ENCODE results near the gene H2BK1.

The H2BK1 gene

GRCh38 chr7:151210087-151210854 lies at the start of gene H2BK1:
Gene H2BK1 (minus strand): TSS chr7:151210488. CDS start chr7:151210318, 170 bp downstream.
- DNase-seq (ENCODE audit: low read depth in 3 of 3): no peak

DNA sequence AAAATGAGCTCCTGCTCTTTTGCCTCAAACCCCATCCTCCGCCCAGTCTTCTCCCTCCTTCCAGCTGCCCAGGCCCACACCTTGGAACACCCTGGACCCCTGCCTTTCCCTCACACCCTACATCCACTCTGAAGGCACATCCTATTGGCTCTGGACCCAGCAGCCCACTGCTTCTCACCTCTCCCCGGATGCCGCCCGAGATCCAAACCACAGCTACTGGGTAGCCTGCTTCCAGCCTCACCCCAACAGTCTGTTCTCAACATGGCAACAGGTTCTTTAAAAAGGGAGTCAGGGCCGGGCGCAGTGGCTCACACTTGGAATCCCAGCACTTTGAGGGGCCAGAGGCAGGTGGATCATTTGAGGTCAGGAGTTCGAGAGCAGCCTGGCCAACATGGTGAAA lies 47.7 kb upstream of the H2BK1 start:
- no peak for DNase-seq (ENCODE audit: low read depth in 3 of 3)

DNA sequence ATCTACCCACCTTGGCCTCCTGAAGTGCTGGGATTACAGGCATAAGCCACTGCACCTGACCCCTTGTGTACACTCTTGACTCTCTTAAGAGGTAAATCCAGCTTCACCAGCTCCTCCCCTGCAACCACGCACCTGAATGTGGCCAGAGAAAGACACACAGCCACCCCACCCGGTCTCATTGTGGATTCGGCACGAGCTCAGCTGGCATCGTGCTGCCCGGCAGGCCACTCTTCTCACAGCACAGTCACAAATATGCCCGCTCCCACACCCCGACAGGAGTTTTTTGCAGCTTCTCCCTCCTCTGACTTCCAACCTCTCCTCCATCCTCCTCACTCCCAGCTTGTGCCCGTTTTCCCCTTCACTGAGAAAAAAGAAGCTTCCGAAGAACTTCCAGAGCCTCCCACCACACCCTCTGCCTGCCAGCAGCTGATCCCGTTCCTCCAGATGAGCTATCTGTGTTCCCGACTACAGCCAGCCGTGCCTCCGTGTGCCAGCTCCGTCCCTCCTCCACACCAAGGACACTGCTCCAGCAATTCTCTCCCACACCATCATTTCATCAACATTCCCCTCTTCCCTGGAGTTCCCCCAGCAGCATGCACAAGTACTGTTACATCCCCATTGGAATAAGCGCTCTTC lies 46.2 kb upstream of the H2BK1 start:
- DNase-seq (ENCODE audit: low read depth in 3 of 3): no peak

DNA sequence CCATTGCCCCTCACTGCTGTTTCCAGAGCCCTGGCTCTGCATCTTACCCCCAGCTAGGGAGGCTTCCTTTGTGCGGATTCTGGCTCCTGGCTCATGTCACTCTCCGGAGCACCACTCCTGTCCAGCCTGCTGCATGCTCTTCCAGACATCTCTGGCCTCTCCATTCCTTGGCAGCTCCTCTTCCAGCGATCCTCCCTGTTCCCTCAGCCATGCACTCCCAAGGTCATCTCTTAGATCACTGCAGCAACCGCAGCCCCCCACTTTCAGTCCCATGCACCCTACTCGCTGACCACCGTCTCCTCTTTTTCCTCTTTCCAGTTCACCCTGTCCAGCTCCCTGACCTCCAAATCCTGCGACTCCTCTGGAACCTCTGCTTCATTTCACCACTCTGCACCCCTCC lies 45.1 kb upstream of the H2BK1 start:
- no peak for DNase-seq (ENCODE audit: low read depth in 3 of 3)

- DNase-seq (ENCODE audit: low read depth in 3 of 3): no peak
Observed at GRCh38 chr7:151254851-151255250, 44.6 kb upstream of the H2BK1 start.

GRCh38 chr7:151254316-151254715 lies 44.0 kb upstream of the H2BK1 start:
- no peak for DNase-seq (ENCODE audit: low read depth in 3 of 3)

DNA sequence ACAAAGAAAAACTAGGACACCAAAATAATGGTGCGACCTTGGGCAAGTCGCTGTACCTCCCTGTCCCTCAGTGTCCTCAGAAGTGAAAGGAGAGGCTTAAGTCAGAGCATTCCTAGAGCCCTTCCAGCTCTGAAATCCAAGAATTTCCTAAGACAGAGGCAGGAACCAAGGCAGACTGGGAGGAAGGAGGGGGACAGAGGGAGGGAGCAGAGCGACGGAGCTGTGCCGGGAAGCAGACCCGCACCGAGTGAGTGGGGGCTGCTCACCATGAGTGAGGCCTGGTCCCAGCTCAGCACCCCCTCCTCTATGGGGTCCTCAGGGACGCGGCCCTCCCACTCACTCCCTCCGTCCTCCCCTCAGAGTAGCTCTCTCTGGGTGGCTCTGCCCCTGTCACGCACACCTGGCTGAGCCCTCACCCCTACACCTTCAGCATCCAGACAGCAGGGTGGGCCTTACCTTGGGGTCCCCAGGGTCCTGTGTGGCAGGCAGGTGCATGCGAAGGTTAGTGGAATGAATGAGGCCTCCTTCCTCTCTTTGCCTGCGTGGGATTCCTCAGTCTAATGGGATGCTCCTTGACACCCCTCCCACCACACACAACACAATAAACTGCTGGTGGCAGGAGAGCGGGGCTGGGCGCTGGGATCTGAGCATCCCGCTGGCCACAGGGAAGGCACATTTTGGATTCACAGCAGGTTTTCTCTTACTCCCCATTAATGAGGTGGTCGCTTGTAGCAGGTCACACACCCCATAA lies 42.8 kb upstream of the H2BK1 start:
- no peak for DNase-seq (ENCODE audit: low read depth in 3 of 3)

DNA sequence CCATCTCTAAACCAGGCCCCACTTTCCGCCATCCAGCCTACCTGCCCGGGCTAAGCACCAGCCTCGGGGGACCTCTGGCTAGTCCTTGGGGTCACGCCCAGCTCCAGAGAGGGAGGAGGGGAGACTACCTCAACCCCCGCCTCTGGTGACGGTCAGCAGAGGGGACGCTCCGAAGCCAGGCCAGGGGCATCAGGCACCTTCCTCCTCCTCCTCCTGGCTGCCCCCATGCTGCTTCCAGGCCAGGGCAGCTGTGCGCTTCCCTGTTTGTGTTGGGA lies 42.2 kb upstream of the H2BK1 start:
- no peak for DNase-seq (ENCODE audit: low read depth in 3 of 3)

DNA sequence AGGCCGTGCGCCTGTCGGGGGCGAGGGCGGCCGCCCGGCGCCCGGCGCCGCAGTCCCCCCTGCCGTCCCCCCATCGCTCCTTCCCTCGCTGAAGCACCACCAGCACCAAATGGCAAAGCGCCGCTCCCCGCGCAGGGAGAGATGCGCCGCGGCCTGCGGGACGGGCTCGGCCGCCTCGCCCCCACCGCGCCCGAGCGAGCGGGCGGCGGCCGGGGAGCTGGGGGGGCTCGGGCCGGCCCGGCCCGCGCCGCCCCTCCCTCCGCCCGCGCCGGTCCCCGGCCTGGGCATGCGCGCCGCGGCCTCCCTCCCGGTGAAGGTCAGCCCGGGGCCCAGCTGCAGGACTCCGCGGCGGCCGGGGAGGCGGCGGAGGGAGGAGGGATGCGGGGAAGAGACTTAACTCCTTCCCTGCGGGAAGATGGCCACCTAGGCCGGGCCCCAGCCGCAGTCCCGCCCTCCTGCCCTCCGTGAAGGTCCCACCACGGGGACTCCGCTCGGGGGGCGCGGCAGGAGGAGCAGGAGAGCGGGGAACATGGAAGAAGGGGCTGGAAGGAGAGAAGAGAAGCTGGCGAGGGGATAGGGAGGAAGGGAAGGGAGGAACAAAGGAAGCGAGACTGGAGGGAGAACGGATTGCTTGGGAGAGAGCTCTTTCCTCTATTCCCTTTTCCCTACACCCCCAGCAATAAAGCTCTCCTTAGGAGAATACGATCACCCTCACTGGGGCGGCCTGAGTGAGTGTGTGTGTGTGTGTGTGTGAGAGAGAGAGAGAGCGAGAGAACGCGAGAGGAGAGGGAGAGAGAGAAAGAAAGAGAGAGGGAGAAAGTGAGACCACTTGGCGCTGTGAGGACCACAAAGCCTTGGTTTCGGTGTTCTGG lies 41.6 kb upstream of the H2BK1 start:
- no peak for DNase-seq (ENCODE audit: low read depth in 3 of 3)

GRCh38 chr7:151251328-151251688 lies 41.0 kb upstream of the H2BK1 start:
- no peak for DNase-seq (ENCODE audit: low read depth in 3 of 3)

- no peak for DNase-seq (ENCODE audit: low read depth in 3 of 3)
Observed at GRCh38 chr7:151250181-151251132, 40.2 kb upstream of the H2BK1 start.

- DNase-seq (ENCODE audit: low read depth in 3 of 3): no peak
Observed at GRCh38 chr7:151249732-151250072, 39.4 kb upstream of the H2BK1 start.

DNA sequence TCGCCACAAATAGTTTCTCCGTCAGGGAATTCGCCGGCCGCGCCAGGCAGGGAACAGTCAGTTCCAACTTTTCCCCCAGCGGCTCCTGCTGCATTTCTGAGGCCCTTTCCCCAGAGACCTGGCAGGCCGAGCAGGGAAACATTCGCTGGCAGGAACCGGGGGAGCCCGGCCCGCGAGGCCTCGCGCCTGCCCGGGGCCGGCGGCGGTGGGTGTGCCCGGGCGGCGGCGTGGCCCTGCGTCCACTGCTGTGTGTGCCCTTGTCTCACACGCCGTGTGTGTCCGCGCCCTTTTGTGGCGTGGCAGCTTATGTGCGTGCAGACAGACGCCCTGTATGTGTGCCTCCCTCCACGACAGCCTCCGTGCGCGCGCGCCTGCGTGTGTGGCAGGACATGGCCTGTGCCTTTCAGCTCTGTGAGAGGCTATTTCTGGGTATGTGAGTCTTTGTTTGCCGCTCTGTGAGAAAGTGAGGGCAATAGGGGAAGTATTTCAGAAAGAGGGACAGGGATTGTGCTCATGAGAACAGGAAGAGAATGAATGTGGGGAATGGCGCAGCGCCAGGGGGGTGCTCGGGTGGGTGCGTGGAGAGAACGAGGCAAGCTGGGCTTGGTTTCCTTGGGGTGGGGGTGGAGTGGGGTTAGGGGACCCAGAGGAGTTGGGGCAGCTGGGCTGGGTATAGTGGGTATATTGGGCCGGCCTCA lies 38.9 kb upstream of the H2BK1 start:
- no peak for DNase-seq (ENCODE audit: low read depth in 3 of 3)

DNA sequence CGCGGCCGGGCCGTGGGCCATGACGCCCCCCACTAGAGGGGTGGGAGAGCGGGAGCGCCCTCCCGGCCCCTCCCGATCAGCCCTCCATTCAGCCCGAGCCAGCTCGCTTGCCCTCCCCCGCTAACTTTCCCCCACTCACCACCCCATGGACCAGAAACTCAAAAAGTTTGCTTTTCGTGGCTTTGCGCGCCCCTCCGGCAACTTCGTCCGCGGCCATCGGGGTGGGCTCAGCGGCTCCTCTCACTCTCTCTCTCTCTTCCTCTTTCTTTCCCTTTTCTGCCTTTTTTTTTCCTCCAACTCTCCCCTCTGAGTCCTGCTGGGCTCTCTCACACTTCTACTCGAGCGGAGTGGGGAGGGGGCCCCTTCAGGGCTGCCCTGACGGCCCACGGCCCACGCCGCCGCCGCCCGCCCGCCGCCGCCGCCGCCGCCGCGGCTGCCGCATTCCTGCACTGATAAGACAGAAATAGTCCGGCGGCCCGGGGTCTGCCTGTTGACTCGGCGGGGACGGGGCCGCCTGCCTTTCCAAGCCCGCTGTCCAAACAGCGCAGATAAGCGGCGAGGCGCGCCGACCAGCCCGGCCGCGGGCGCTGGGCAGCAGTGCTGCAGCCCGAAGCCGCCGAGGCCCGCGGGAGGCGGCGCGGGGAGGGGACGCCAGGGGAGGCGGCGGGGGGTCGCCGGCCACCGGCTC lies 38.2 kb upstream of the H2BK1 start, which contains the start of gene SMARCD3:
TSS of gene SMARCD3 (minus strand) at position 349 of the 688 bp plus-strand sequence. CDS start at position 217, 132 bp downstream.
- no peak for DNase-seq (ENCODE audit: low read depth in 3 of 3)

DNA sequence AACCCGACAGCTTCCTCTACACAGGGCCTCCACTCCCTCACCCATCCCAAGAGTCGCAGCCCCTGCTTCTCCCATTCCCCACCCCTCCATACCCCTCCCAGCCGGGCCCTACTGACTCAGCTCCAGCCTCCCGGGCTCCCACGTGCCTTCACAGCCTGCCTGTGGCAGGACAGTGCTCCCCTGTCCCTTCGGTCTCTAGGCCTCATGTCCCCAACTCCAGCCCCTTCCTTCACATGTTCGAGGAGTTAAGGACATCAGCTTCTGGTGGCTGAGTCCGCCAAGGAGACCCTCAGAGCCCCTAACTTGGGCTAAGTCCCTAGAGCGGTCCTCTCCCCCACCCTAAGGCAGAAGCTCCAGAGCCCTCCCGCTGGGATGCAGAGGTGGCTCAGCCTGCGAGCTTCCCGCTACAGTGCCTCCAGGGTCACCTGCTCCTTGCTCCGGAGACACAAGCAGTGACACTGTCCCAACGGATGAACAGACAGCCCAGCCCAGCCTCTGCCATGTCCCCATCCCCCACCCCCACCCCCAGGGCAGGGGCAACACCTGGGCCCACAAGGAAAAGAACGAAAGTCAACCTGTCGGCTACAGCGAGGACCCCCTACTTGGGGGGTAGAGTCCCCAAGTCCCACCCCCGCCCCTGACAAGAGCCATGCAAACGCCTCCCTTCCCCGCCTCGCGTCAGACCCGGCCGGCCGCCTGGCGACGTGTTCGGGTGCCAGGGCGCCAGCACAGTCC lies 37.5 kb upstream of the H2BK1 start:
- no peak for DNase-seq (ENCODE audit: low read depth in 3 of 3)

DNA sequence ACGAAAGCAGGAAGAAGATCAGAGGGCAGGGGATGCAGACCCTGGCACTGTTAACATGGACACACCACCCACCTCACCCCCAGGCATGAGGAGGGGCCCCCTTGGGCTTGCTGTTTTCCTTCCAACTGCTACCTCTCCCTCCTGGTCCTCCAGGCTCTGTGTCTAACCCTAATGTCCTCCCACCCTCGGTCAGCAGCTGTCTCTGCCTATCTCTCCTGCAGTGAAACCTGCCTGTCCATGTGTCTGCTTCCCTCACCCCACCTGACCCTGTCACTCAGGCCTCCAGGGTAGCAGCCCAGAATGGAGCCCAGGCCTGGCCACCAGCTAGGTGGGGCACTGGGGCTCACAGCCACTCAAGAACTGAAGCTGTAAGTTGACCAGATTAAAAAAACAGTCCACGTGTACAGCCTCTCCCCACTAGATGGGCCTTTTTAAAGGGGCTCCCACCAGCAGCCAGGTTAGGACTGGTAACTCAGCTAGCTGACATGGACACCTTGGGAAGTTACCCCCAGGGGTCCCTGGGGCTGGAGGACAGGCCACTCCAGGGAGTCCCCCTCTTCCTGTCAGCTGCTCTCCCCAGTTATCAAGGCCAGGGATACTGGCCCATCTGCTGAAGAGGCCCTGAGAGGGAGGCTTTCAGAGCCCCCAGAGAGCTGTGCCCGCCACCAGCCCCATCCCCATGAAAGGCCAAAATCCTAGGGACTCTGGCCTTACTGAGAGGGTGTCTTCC lies 36.7 kb upstream of the H2BK1 start:
- no peak for DNase-seq (ENCODE audit: low read depth in 3 of 3)

DNA sequence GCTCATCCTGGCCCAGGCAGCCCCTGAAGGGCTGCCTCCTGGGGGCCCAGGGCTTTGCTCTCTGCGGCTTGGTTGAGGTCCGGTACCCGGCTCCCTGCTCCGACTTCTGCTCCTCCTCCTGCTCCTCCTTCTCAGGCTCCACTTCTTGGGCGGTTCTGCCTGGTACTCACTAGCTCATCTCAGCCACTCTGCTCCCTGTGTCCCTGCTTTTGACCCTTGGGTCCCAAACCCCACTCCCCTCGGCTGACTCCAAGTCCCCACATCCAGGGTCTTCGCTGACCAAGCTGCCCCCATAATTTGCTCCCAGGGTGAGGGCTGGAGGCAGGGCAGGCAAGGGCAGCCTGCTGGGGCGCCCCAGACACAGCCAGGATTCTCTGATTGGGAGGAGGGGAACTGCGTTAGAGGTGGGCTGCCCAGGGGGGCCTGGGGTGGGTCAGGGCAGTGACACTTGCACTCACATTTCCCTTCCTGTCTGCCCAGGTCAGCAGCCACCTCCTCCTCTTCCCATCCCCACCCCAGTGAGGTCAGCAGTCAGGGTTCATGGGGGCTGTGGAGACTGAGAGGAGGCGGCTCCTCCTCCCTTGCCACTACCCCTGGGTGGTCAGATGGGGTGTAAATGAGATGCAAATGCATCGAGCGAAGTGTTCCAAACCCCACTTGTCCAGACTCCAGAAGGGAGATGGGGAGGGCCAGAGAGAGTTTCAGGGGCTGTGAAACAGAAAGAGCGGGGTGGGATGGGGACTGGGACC lies 36.0 kb upstream of the H2BK1 start:
- no peak for DNase-seq (ENCODE audit: low read depth in 3 of 3)

All from stimulated activated CD4-positive, alpha-beta T cell treated with anti-CD3 and anti-CD28 coated beads, TNF-alpha, amount 100 ng/mL, for 48 hours (primary cell).